ENCODE data around the gene PGS1.

DNA sequence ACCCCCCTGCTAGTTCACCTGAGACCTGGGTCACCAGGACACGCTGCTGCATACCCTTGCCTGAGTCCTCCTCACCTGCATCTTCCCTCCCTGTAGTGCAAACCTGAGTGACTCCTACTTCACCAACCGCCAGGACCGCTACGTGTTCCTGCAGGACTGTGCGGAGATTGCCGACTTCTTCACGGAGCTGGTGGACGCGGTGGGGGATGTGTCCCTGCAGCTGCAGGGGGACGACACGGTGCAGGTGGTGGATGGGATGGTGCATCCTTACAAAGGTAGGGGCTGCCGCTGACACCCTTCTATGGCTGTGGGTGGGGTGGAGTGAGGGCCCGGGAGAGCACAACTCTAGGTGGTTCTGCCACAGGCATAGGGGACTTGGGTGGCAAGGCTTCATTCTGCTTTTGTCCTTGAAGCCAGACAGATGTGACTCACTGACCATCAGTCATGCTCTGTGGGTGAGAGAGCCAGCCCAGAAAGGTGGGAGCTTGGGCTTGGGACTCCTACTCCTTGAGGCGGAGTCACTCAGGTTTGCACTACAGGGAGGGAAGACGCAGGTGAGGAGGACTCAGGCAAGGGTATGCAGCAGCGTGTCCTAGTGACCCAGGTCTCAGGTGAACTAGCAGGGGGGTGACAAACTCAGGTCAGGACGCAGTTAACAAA lies 22.3 kb downstream of the PGS1 start:
- TF ChIP-seq POLR2A (IDR thresholded peaks at IDR 0.05; ENCODE audit: low read length) = no peak
- TF ChIP-seq GATA1 (IDR thresholded peaks at IDR 0.05; ENCODE audit: low read depth, low read length) = no peak

Measured in erythroblast (primary cell).